ENCODE results near the gene MGME1.
"Not testable (repeated sequence)": the region's sequence is repeated elsewhere in the genome, so short reads cannot be mapped to it uniquely, and the experiment has no call there.

Gene MGME1

GRCh38 chr20:17995967-17996819, 27.4 kb downstream of the MGME1 start:
- peak in 4 of 14 donors; percentile 2 to 71 (median 20) for DNase-seq

GRCh38 chr20:17998446-17998845, 29.6 kb downstream of the MGME1 start:
- DNase-seq = no peak

DNA sequence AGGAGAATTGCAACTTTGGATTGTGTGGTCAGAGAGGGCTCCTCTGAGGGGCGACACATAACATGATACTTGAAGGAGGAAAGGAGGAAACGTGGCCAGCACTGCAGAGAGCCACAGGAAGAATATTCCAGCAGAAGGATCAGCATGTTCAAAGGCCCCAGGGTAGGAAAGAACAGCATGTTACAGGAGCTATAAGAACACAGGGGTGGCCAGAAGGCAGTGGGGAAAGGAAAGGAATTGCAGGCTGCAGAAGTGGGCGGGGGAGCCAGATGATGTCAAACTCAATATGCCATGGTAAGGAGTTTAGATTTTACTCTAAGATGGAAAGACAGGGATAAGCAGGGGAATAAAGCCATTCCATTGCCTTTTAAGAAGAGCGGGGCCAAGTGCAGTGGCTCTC, 30.7 kb downstream of the MGME1 start:
- no peak for DNase-seq

- peak in 11 of 14 donors; percentile 2 to 71 (median 31) for DNase-seq
Observed at GRCh38 chr20:18001131-18001921, 32.5 kb downstream of the MGME1 start.

DNA sequence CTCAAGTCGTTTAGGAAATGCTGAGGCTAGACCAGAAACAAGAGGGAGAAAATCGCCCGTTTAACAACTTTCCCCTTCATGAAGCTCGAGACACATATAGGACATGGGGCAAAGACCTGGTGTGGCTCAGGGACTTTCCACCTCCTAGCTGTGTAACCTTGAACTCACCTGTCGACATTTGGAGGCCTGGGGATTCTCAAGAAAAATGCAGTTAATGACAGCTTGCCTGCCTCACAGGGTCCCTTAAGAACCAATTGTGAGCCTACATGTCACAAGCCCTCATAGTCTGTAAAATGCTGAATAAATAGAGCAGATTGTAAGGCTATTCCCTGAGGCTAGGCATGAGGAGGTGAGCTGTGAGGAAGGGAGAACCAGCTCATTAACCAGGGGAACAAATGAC, 35.1 kb downstream of the MGME1 start:
- DNase-seq = no peak

DNA sequence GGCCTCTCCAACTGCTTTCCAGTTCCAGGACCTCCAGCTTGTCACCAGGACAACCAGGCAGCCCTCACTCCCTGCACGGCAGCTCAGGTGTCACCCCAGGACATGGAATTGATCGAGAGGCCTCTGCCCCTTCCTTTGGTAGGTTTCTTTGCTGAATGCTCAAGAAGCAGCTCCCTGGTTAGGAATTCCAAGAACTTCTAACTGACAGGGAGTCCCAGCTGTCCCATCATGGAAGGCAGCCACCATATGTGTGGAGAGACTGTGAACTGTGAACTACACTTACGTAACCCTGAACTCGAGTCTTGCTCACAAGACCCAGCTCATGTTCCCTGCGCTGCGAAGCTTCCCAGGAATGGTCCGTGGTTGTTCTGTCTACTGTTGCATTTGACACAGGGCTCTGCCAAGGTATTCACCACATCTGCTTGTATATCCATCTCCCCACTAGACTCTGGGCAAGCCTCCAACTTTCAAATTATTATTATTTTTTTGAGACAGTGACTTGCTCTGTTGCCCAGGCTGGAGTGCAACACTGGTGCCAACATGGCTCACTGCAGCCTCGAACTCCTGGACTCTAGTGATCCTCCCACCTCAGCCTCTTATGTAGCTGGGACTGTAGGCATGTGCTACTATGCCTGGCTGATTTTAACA, 35.7 kb downstream of the MGME1 start:
- no peak for DNase-seq

DNA sequence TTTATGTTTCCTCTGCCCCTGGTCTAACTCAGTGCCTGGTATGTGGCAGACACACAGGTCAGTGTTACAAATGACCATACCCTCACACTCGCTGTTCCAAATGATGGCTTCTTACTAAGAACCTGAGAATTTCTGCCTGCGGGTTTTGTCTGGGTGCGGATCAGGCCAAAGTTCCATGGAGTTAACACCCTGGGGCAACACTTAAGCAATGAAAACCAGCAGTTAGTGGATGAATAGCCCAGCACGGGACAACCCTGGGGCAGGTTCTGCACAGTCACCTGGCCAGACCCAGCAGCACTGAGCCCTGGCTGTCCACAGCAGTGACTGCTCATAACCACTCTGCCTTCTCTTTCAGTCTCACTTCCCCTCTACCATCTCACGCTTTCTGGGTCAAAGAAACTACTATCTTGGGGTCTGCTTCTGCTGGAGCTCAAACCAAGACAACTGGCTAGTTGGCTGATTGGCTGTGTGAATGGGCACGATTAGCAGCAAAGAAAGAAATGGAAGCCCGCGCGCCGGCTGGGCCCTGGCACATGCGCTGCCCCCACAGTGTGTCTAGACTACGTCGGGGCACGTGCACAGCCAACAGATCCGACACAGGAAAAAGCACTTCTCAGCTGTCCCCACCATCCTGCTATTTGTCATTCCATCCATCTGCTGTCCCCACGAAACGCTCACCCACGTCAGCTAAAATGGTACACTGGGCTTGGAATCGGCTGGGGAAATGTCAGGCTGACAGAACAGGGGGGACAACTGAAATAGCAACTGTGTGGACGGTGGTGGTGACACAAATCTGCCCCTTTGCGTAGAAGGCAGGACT, 36.6 kb downstream of the MGME1 start:
- peak in 1 of 14 donors; percentile 14 for DNase-seq

GRCh38 chr20:18005990-18006364, 37.2 kb downstream of the MGME1 start:
- DNase-seq = no peak

DNA sequence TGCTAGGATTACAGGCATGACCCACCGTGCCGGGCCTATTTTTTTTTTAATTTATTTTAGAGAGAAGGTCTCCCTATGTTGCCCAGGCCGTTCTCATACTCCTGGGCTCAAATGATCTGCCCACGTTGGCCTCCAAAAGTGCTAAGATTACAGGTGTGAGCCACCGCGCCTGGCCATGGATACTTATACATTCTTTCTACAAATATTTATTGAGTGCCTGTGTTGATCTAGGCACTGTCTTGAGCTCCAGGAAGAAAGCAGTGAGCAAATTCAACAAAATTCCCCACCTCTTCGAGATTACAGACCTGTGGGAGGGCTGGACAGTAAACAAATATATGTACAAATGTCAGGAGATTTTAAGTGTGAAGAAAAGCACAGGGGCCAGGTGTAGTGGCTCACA, 37.9 kb downstream of the MGME1 start:
- DNase-seq = no peak

GRCh38 chr20:18007534-18008292, 38.9 kb downstream of the MGME1 start:
- DNase-seq = peak in 5 of 14 donors; percentile 16 to 91 (median 29)

GRCh38 chr20:18009116-18009515, 40.3 kb downstream of the MGME1 start:
- no peak for DNase-seq

DNA sequence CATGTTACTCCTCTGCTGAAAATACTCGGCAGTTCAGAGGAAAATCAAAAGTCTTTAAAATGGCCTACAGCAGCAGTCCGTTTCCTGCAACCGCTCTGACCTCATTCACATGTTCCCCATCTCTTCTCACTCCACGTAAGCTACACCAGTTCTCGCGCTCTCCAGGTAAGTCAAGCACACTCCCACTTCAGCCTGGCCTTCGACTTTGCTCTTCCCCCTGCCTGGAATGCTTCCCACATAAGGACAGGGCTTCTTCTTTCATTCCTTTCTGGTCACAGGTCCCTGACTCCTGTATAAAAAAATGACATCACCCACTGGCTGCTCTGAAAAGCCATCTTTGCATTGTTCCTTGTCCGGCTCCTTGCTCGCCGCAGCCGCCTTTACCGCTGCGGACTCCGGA, 42.7 kb downstream of the MGME1 start:
- no peak for DNase-seq

DNA sequence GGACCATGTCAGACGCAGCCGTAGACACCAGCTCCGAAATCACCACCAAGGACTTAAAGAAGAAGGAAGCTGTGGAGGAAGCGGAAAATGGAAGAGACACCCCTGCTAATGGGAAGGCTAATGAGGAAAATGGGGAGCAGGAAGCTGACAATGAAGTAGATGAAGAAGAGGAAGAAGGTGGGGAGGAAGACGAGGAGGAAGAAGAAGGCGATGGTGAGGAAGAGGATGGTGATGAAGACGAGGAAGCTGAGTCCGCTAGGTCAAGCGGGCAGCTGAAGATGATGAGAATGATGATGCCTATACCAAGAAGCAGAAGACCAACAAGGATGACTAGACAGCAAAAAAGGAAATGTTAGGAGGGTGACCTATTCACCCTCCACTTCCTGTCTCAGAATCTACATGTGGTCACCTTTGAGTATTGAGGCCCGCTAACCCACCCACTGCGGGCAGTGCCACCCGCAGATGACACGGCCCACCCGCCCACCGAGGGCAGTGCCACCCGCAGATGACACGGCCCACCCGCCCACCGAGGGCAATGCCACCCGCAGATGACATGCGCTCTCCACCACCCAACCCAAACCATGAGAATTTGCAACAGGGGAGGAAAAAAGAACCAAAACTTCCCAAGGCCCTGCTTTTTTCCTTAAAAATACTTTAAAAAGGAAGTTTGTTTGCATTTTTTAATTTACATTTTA, 43.3 kb downstream of the MGME1 start:
- DNase-seq = no peak

DNA sequence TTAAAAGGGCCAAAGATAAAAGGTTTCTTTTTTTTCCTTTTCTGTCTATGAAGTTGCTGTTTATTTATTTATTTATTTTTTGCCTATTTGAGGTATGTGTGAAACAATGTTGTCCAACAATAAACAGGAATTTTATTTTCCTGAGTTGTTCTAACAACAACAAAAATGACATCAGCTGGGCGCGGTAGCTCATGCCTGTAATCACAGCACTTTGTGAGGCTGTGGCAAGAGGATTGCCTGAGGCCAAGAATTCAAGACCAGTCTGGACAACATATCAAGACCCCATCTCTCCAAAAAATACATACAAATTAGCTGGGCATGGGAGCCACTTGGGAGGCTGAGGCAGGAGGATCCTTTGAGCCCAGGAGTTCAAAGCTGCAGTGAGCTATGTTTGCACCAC, 44.1 kb downstream of the MGME1 start:
- no peak for DNase-seq

- no peak for DNase-seq
Observed at GRCh38 chr20:18014411-18014810, 45.6 kb downstream of the MGME1 start.

GRCh38 chr20:18016772-18017171, 48.0 kb downstream of the MGME1 start:
- DNase-seq = no peak

DNA sequence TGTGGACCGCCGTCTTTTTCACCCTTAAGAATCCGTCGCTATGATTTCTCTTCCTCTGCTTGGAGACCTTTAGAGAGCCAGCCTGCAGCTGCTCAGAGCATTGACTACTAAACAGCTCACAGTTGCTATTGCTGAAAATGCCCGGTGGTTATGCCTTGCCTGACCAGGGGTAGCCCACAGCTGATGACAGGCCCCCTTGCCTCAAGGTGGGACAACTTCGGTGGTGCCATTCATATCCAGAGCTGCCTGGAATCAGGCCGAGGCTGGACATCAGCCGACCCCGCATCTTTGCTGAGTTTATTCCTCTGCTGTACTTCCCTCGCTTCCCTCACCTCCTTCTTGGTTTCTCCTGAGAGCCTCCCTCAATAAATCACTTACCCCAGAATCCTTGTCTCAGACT, 49.3 kb downstream of the MGME1 start:
- no peak for DNase-seq

- DNase-seq = no peak
Observed at GRCh38 chr20:18019068-18019467, 50.2 kb downstream of the MGME1 start.

- no peak for DNase-seq
Observed at GRCh38 chr20:18020931-18021330, 52.1 kb downstream of the MGME1 start.

GRCh38 chr20:18024606-18025127, 55.8 kb downstream of the MGME1 start:
- DNase-seq = no peak

- not testable (repeated sequence) for DNase-seq
Observed at GRCh38 chr20:18027011-18027410, 58.2 kb downstream of the MGME1 start.
